DND-41 (cell line): ENCODE results near the gene MLIP.
A peak's percentile ranks its signal among the peaks of the same experiment; 100 is the strongest.

ENCODE experiments used
- ATAC-seq: fragments of 200-7000 bp; cut with Tn5 transposase; 3 replicates; pipeline ENCODE4 v1.9.1; 2021; ENCODE audit warnings: low read depth; ENCODE audit not compliant: insufficient read depth
- DNase-seq: peaks from one replicate; pipeline ENCODE4 v3.0.0-alpha.2; 2020
- H2AFZ ChIP-seq: 2 replicates; pipeline ENCODE4 v1.6.0; 2012; ENCODE audit warnings: low read depth, low read length
- H3K27ac ChIP-seq: 2 replicates; pipeline ENCODE4 v1.5.1; 2012; ENCODE audit warnings: low read length, inconsistent platforms
- H3K27me3 ChIP-seq: fragments of 200-600 bp; sonication (generic); 2 replicates; pipeline ENCODE4 v1.6.0; 2012; ENCODE audit warnings: low read length, mild to moderate bottlenecking, inconsistent platforms; ENCODE audit not compliant: insufficient read depth, poor library complexity
- H3K36me3 ChIP-seq: 2 replicates; pipeline ENCODE4 v1.5.1; 2012; ENCODE audit warnings: low read length, inconsistent platforms; ENCODE audit not compliant: insufficient read depth
- H3K4me1 ChIP-seq: 2 replicates; pipeline ENCODE4 v1.5.1; 2012; ENCODE audit warnings: mild to moderate bottlenecking, low read length; ENCODE audit not compliant: insufficient read depth
- H3K4me2 ChIP-seq: 2 replicates; pipeline ENCODE4 v1.6.0; 2012; ENCODE audit warnings: mild to moderate bottlenecking, moderate library complexity, low read length, inconsistent platforms; ENCODE audit not compliant: insufficient read depth
- H3K4me3 ChIP-seq, 2 experiments: fragments of 200-600 bp in 1 of 2; shearing (Covaris generic) in 1 of 2; 2 replicates each; pipeline ENCODE4 v1.5.1; 2012 to 2016; ENCODE audit warnings: inconsistent platforms in 2 of 2, low read length in 2 of 2, mild to moderate bottlenecking in 2 of 2, low read depth in 1 of 2, moderate library complexity in 1 of 2
- H3K79me2 ChIP-seq: 2 replicates; pipeline ENCODE4 v1.6.0; 2012; ENCODE audit warnings: low read length, inconsistent platforms; ENCODE audit not compliant: insufficient read depth
- H3K9ac ChIP-seq: 2 replicates; pipeline ENCODE4 v1.6.0; 2012; ENCODE audit warnings: low read depth, mild to moderate bottlenecking, inconsistent platforms, low read length, moderate library complexity
- H3K9me3 ChIP-seq: 2 replicates; pipeline ENCODE4 v1.5.1; 2012; ENCODE audit warnings: low read length, moderate library complexity, mild to moderate bottlenecking, inconsistent platforms; ENCODE audit not compliant: insufficient read depth, severe bottlenecking
- H4K20me1 ChIP-seq: 2 replicates; pipeline ENCODE4 v1.6.0; 2012; ENCODE audit warnings: low read length; ENCODE audit not compliant: insufficient read depth
- CTCF ChIP-seq: IDR thresholded peaks from 2 replicates; pipeline ENCODE4 v1.5.1; 2012; ENCODE audit warnings: borderline replicate concordance, low read length, moderate library complexity, mild to moderate bottlenecking; ENCODE audit not compliant: poor library complexity, severe bottlenecking; ENCODE audit errors: extremely low read depth
- EZH2 ChIP-seq: IDR thresholded peaks from 3 replicates; pipeline ENCODE4 v1.6.1; 2012; ENCODE audit warnings: borderline replicate concordance, low read depth, mild to moderate bottlenecking, moderate library complexity, low read length, inconsistent platforms; ENCODE audit not compliant: severe bottlenecking

Gene MLIP

GRCh38 chr6:54262971-54263370 is 151.7 kb downstream of the MLIP start:
- ATAC-seq (no peak), DNase-seq (no peak)
- H3K4me3 ChIP-seq = no peak overlapping the region
- TF ChIP-seq EZH2 (no peak), CTCF (no peak)
- H3K9me3 ChIP-seq = no peaks in the 10 kb centered on the region
- no peak overlapping the region for H3K27ac ChIP-seq
- no peaks in the 10 kb centered on the region for H3K4me1 ChIP-seq
- H3K36me3 ChIP-seq = no peaks in the 10 kb centered on the region
- no peaks in the 10 kb centered on the region for H3K27me3 ChIP-seq
- no peak overlapping the region for H3K9ac ChIP-seq
- no peak overlapping the region for H2AFZ ChIP-seq
- H4K20me1 ChIP-seq = no peaks in the 10 kb centered on the region
- no peaks in the 10 kb centered on the region for H3K79me2 ChIP-seq
- no peak overlapping the region for H3K4me2 ChIP-seq

- no peaks in the 10 kb centered on the region for H4K20me1 ChIP-seq
- H3K4me3 ChIP-seq = no peak overlapping the region
- H3K27ac ChIP-seq = no peak overlapping the region
- no peaks in the 10 kb centered on the region for H3K36me3 ChIP-seq
- TF ChIP-seq EZH2 (no peak), CTCF (no peak)
- H3K79me2 ChIP-seq = no peaks in the 10 kb centered on the region
- H3K9ac ChIP-seq = no peak overlapping the region
- no peak overlapping the region for H3K4me2 ChIP-seq
- H3K27me3 ChIP-seq = no peaks in the 10 kb centered on the region
- no peak overlapping the region for H2AFZ ChIP-seq
- H3K9me3 ChIP-seq = no peaks in the 10 kb centered on the region
- H3K4me1 ChIP-seq = no peaks in the 10 kb centered on the region
- ATAC-seq (no peak), DNase-seq (no peak)
These were observed 153.5 kb downstream of the MLIP start for GRCh38 chr6:54264581-54265272.

GRCh38 chr6:54266400-54266923 is 155.2 kb downstream of the MLIP start:
- no peak for TF ChIP-seq EZH2
- TF ChIP-seq CTCF = peak; percentile 19
- Histone ChIP-seq H2AFZ (no peak overlapping the region), H3K4me3 (no peak overlapping the region), H4K20me1 (no peaks in the 10 kb centered on the region), H3K79me2 (no peaks in the 10 kb centered on the region), H3K27me3 (no peaks in the 10 kb centered on the region), H3K9me3 (no peaks in the 10 kb centered on the region), H3K4me1 (no peaks in the 10 kb centered on the region), H3K27ac (no peak overlapping the region), H3K4me2 (no peak overlapping the region), H3K36me3 (no peaks in the 10 kb centered on the region), H3K9ac (no peak overlapping the region)
- no peak for DNase-seq
- no peak; the same call in 2 of the 3 replicates for ATAC-seq
